ENCODE measurements around the gene WIPF2. TPM values are rescaled to one million over a fixed set of nuclear protein-coding genes. Genes with fewer than 3 reads are reported as not detected.
"Not testable (repeated sequence)": the region's sequence is repeated elsewhere in the genome, so short reads cannot be mapped to it uniquely, and the experiment has no call there.

The WIPF2 gene
- total and polyA plus RNA-seq, 8 donors, result 29.0 to 35.8 (median 32.1) TPM

DNA sequence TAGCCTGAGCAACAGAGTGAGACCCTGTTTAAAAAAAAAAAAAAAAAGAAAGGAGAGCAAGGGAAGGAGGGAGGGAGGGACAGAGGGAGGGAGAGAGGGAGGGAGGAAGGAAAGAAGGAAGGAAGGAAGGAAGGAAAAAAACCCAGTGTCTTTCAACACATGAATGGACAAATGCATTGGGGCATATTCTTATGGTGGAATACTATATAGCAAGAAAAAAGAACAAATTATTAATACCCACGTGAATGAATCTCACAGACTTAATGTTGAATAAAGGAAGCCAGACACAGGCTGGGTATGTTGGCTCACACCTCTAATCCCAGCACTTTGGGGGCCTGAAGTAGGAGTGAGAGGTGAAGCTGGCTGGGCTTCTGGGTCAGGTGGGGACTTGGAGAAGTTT is 21.6 kb upstream of the WIPF2 start:
- intact Hi-C loops (cut with DNase I), result no loop called here
- DNase-seq (no peak), ATAC-seq (no peak)
- no peaks in the 10 kb centered on the region for H3K27me3 ChIP-seq
- H3K9me3 ChIP-seq, result no peaks in the 10 kb centered on the region
- H3K4me1 ChIP-seq, result peaks cover 0 to 7% of the 10 kb centered on the region in 2 donors
- TF ChIP-seq CTCF (IDR thresholded peaks at IDR 0.05), result no peak
- peaks cover 0 to 4% of the 10 kb centered on the region in 2 donors for H3K36me3 ChIP-seq
- no peak overlapping the region for H3K27ac ChIP-seq
- no peak overlapping the region for H3K4me3 ChIP-seq

- H3K9me3 ChIP-seq; intact Hi-C loops (cut with DNase I); H3K36me3 ChIP-seq; H3K27me3 ChIP-seq; H3K27ac ChIP-seq; H3K4me3 ChIP-seq; ATAC-seq; DNase-seq: not testable (repeated sequence)
- H3K4me1 ChIP-seq, result peaks cover 0 to 12% of the 10 kb centered on the region in 2 donors
These were observed 21.1 kb upstream of the WIPF2 start for GRCh38 chr17:40197965-40198456.

- DNase-seq (no peak), ATAC-seq (no peak)
- TF ChIP-seq CTCF (IDR thresholded peaks at IDR 0.05), result no peak
- no peak overlapping the region for H3K27ac ChIP-seq
- H3K4me1 ChIP-seq, result peaks cover 0 to 15% of the 10 kb centered on the region in 2 donors
- H3K9me3 ChIP-seq, result no peaks in the 10 kb centered on the region
- H3K27me3 ChIP-seq, result no peaks in the 10 kb centered on the region
- H3K4me3 ChIP-seq, result no peak overlapping the region
- intact Hi-C loops (cut with DNase I), result no loop called here
- no peaks in the 10 kb centered on the region for H3K36me3 ChIP-seq
These were observed 20.5 kb upstream of the WIPF2 start for GRCh38 chr17:40198576-40198975.

- no peaks in the 10 kb centered on the region for H3K36me3 ChIP-seq
- ATAC-seq (no peak), DNase-seq (no peak)
- peak overlapping the region in 1 of 2 donors; percentile 73 for H3K27ac ChIP-seq
- intact Hi-C loops (cut with DNase I), result no loop called here
- H3K4me3 ChIP-seq, result no peak overlapping the region
- no peaks in the 10 kb centered on the region for H3K9me3 ChIP-seq
- no peaks in the 10 kb centered on the region for H3K27me3 ChIP-seq
- TF ChIP-seq CTCF (IDR thresholded peaks at IDR 0.05), result no peak
- H3K4me1 ChIP-seq, result peaks cover 0 to 30% of the 10 kb centered on the region in 2 donors
These were observed 16.0 kb upstream of the WIPF2 start for GRCh38 chr17:40203131-40203530.

- H3K27ac ChIP-seq, H3K9me3 ChIP-seq, H3K4me3 ChIP-seq, H3K36me3 ChIP-seq, H3K27me3 ChIP-seq, DNase-seq, ATAC-seq: not testable (repeated sequence)
- intact Hi-C loops (cut with DNase I), result loop anchor here in 1 of 2 donors (5.0 kb wide), 1 partner anchor 81 kb away; the partner anchor contains the start of gene CDC6
- peaks cover 0 to 30% of the 10 kb centered on the region in 2 donors for H3K4me1 ChIP-seq
These were observed 12.9 kb upstream of the WIPF2 start for GRCh38 chr17:40206193-40206592.

GRCh38 chr17:40209404-40210093 is 9.6 kb upstream of the WIPF2 start:
- peaks cover 0 to 6% of the 10 kb centered on the region in 2 donors for H3K4me1 ChIP-seq
- intact Hi-C loops (cut with DNase I), result loop anchor here in 1 of 2 donors (5.0 kb wide), 1 partner anchor 78 kb away; the partner anchor contains the start of gene CDC6
- no peaks in the 10 kb centered on the region for H3K36me3 ChIP-seq
- H3K27ac ChIP-seq, result no peak overlapping the region
- no peak overlapping the region for H3K4me3 ChIP-seq
- H3K9me3 ChIP-seq, result no peaks in the 10 kb centered on the region
- no peak for TF ChIP-seq CTCF (IDR thresholded peaks at IDR 0.05)
- DNase-seq (no peak), ATAC-seq (no peak)
- H3K27me3 ChIP-seq, result no peaks in the 10 kb centered on the region

- DNase-seq; H3K27me3 ChIP-seq; H3K4me3 ChIP-seq; H3K36me3 ChIP-seq; H3K9me3 ChIP-seq; ATAC-seq; H3K4me1 ChIP-seq; H3K27ac ChIP-seq; intact Hi-C loops (cut with DNase I): not testable (repeated sequence)
These were observed 5.2 kb upstream of the WIPF2 start for GRCh38 chr17:40213914-40214313.

Measured in left lung (tissue), 10 donors.